G401.6 (cell line): Measurements from ENCODE around the gene AJM1.

Experiments used
- FAIRE-seq: peaks from 2 replicates; lab custom pipeline; 2012; peaks lifted over from hg19 to GRCh38; lab: Jason Lieb, UNC

The AJM1 gene

DNA sequence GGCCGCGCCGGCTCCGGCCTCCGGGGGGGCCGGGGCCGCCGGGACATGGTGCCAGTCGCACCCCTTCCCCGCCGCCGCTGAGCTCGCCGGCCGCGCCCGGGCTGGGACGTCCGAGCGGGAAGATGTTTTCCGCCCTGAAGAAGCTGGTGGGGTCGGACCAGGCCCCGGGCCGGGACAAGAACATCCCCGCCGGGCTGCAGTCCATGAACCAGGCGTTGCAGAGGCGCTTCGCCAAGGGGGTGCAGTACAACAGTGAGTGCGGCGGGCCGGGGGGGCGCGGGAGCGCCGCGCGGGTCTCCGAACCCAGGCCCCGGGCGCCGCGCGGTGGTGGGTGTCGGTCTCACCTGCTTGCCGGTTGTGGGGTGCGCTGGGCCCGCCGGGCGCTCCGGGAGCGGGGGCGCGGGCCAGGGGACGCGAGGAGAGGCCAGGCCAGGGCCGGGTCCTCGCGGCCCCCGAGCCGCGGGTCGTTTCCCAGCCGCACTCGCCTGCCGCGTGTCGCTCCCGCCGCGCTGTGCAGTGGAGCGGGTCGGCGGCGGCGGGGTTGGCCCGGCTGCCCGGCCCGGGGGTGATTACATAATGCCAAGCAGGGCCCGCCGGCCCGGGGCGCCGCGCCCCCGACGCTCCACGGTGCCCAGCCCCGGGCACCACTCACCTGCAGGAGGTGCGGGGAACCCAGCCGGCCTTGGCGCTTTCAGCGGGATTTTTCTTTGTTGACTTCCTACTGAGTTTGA is 34.0 kb upstream of the AJM1 start:
- no peak for FAIRE-seq

DNA sequence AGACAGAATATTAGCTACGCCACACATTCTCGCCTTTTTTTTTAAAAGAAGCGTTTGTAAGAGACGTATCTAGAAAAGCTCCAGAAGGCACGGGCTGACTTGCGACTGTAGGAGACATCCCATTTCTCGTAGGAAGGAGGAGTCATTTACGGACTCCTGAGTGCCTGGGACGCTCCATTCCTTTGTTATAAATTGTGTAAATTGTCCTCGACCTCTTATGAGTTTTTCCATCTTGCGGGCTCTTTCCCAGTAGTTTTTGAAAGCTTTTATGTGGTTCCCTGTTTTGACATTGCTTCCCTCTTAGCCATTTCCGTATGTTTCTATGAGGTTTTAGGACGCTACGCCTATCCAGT is 33.5 kb upstream of the AJM1 start:
- no peak for FAIRE-seq

DNA sequence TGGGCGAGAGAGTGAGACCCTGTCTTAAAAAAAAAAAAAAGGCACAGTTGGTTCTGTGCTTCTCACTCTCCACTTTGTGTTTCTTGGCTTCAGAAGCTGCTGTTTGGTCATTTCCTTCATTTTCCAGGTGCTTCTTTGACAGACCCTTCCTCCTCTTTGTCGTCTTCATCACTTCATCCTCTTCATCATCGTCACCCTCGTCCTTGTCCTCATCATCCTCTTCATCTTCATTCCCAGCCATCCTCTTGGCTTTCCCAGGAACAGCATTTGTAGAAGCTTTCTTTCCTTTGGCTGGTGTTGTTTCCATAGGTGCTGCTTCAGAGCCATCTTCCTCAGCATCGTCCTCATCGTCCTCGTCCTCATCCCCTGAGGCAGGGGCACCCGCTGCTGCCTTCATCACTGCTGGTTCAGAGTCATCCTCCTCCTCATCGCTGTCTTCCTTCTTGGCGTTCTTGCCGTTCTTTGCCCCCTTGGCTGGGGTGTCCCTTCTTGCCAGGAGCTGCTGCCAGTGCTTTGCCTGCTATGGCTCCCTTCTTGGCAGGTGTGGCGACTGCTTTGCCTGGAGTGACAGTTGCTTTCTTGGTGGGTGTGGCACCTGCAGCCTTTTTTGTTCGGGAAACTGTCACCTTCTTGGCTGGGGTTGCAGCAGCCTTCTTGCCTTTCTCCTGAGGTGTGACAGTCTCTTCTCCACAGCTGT is 27.4 kb upstream of the AJM1 start:
- FAIRE-seq = no peak

DNA sequence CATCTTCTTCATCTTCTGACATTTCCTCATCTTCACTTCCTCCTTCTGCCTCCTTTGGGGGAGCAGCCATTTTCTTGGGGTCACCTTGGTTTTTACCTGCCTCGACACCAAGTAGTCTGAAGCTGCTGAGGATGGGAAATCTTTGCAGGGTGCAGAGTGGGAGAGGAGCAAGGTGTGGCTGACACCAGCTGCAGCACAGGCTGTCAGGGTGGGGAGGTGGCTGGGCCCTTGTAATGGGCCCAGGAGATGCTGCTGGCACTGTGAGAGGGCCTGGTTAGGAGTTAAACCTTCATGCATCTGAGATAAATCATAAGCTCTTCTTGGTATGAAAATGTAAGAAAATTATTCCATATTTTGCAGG is 26.9 kb upstream of the AJM1 start:
- FAIRE-seq = no peak

DNA sequence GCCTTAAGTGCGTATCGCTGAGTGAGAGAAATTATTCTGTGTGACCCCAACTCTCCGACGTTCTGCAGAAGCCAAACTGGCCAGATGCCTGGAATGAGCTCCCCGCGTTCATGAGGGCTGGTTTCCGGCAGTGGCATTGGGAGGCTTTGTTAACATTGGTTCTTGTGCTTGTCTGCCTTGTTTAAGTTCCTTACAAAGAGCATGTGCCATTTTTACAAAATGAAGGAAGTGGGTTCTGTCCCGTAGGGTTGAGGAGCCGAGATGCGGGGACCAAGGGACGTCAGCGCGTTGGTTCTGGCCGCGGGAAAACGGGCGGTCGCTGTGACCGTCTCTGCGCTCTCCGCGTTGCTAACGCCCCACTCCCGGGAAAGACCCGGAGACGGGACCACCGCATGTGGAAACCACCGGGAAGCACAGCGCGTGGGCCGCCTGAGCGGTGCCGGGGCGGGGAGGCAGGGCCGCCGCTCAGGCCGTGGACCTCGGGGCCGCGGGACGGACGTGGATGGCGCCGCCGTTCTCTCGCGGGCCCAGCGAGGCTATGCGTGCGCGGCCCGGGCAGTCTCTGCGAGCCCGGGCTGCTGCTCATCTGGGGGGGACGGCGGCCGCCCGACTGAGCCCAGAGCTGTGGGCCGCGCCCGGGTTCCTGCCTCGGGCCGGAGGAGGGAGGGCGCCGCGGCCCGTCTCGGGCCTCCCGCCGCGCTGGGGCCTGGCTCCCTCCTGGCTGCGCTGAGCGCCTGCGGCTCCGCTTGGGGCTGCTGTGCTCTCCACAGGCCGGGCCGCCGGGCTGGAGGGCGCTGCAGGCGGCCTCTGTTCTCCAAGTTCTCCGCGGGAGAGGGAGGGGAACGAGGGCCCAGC is 21.1 kb upstream of the AJM1 start:
- FAIRE-seq = no peak

DNA sequence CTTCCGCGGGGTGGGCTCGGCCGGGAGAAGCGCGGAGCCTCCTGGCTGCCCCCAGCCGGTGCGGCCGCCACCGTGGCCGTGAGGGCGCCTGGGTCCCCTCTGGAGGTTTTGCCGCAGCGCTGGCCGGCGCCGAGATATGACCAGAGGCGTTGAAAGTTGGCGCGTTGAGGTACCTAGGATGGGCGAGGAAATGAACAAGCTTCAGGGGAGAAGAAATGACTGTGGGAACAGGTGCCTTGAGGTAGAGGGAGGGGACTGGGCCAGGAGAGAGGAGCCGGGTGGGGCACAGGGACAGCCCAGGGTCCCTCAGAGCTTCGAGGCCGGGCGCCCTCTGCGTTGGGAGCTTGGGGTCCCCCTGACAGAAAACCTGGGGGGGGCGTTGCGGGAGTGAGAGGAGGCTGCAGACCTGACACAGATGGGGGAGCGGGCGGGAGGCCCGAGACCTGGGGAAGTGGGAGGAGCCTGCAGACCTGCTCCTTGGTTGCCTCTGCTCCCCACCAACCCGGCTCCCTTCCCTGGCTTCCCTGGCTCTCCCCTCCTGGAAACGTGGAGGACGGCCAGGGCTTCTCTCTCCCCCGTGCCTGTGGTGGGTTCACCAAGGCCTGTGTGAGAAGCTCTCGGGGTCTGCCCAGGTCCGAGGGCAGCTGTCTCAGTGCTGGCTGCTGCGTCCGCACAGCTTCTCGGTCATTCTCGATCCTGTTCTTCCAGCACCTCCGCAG is 20.3 kb upstream of the AJM1 start:
- FAIRE-seq = no peak

DNA sequence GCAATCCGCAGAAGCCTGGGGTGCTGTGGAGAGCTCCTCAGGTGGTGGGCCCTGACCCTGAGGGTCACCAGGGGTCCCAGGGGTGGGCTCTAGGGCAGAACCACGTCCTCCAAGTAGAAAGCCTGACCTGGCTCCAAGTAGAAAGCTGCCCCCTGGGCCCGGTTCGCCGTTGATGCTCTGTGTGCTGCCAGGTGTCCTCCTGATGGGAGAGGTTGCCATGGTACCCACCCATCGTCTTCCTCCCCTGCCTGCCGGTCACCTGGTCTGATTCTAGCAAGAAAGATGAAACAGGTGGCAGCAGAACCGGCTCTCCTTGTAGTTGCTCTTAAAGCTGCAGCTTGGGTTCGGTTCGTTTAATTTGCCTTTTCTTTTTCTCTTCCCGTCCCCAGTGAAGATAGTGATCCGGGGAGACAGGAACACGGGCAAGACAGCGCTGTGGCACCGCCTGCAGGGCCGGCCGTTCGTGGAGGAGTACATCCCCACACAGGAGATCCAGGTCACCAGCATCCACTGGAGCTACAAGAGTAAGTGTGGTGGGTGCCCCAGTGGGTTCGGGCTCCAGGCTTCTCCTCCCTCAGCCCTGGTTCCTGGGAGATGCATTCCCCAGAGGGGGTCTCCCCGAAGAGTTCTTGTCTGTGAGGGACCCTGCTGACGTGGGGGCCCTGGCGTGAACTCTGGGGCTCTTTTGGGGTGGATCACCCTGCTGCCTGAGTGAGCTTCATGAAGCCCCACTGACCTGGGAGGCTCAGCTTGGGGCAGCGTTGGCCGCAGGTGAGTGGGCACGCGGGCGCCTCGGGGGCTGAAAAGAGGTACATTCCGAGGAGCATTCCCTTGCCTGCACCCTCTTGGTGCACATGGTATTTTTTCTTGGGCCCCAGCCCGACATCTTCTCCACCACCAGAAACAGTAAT is 18.9 kb upstream of the AJM1 start:
- FAIRE-seq = no peak

DNA sequence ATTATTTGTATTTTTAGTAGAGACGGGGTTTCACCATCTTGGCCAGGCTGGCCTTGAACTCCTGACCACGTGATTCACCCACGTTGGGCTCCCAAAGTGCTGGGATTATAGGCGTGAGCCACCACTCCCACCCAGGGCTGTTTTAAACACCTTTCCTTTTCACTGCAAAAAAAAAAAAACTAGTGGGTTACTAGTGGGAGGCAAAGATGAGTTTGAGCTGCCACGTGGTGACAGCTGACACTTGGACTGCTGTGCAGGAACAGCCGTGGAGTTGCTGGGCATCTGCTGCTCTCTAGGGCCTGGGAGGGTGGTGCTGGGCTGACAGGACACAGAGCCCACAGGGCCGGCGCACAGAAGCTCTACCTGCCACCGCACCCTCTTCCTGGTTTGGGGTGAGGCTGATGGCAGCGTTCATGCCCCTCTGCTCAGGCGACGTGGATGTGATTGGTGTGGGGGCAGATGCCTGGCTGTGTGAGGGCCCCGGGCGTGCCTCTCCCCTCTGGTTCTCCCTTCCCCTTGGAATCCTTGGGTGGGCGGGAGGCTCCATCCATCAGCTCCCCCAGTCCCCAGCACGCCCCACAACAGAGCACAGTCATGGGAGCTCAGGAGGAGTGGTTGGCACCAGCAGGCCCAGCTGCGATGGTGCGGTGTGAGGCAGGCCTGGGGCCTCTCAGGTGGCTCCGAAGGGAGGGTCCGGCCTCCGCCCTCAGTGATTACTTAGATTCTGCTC is 17.6 kb upstream of the AJM1 start:
- no peak for FAIRE-seq

DNA sequence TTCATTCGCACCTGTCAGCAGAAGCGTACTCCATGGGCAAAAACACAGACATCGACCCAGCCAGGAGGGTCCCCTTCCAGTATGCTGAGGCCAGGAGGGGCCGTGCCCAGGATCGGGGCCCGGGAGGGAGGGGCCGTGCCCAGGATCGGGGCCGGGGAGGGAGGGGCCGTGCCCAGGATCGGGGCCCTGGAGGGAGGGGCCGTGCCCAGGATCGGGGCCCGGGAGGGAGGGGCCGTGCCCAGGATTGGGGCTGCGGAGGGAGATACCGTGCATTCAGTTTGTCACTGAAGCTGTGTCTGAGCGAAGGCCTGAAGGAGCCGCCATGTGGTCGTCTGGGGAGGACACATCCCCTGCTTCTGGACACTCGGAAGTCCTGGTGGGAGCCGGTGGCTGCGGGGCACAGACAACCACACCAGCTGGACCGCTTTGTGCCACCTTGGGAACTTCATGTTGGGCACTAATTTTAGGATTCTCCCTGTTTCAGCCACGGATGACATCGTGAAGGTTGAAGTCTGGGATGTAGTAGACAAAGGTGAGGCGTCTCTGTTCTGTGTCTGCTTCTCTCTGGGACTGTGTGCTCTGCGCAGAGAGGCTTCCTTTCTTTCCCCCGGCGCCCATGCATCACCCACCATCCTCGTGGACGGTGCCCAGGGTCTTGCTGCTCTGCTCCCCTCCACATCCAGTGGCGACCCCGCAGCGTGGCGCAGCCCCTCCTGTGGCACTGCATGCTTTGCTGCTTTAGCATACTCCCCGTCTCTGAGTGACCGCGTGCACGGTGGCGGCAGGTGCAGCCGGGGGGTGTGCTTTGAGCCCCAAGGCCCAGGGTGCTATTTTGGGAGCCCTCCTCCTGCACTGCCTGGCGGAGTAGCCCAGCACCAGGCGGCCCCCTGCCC is 16.7 kb upstream of the AJM1 start:
- no peak for FAIRE-seq

DNA sequence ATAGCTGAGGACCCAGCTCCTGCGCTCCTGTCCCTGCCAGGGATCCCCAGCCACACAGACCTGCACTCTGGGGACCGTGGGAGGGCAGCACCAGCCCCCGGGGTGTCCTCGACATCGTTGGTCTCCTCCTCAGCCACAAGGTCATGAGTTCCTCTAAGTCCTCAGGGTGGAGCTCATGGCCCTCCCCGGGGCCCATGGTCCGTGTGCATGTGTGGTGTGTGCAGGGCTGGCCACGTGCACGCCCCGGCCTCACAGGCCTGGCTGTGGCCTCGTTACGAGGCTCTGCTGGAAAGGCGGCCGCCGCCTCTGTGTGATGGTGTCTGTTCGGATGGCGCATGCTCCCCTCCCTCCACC is 16.1 kb upstream of the AJM1 start:
- FAIRE-seq = no peak

DNA sequence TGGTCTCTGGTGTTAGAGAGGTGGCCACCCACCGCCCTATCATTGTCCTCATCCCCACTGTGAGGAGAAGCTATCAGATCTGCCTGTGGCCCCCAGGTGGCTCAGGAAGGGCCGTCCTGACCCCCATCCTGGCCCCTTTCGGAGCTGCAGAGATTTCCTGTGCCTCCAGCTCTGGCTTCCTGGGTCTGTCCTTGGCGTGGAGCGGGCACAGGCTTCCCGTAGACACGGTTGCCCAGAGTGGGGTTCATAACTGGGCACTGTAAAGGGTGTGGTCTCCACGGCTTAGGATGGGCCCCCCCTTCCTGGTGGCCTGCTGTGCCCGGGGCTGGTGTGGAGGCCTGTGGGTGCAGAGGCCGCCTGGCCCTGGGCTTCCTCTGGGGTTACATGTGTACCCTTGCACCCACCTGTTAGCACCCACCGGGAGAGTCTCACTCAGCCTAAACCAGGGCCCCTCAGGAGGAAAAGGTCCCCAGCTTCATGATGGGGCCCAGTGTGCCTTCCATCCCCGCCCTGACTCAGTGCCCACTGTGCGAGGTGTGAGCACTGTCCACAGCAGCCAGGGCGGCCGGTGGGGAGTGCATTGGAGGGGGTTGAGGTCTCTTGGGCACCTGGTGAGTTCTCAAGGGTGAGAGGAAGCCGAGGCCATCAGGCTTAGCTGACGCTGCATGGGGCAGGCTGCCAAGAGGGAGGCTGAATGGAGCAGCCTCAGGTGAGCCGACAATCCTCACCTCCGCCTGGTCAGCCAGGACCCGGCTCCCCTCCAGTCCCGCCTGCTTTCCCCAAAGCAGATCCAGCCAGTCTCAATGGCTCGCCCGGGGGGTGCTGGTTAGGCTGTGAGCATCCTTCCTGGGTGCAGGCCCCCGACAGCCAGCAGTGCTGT is 15.3 kb upstream of the AJM1 start:
- FAIRE-seq = no peak

DNA sequence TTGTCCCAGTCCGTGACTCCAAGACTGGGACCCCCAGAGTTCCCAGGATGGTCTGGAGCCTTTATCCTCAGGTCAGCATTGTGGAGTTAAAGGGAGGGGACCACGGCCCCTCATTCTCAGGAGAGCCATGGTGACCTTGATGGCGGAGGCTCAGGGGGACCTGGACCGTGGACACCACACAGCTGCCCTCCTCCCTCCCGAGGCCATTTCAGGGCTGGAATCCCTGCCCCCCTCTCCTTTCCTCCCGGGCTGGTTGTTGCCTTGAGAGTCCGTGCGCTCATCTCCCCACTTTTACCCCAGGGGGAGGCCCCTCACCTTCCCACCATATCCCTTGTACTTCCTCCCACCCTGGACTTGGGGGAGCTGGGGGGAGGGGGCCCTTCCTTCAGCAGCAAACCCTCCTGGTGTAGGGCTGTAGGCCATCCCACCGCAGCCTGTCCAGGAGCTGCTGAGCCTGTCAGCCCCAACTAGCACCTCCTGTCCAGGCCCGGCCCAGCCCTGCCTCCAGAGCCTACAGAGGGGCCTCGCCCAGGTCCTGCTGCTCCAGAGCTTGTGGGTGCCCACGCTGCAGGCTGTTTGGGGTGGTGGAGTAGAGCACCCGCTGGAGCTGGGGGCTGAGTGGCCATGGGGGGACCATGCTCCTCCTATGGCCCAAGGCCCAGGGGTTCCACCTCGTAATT is 14.3 kb upstream of the AJM1 start:
- FAIRE-seq = no peak

DNA sequence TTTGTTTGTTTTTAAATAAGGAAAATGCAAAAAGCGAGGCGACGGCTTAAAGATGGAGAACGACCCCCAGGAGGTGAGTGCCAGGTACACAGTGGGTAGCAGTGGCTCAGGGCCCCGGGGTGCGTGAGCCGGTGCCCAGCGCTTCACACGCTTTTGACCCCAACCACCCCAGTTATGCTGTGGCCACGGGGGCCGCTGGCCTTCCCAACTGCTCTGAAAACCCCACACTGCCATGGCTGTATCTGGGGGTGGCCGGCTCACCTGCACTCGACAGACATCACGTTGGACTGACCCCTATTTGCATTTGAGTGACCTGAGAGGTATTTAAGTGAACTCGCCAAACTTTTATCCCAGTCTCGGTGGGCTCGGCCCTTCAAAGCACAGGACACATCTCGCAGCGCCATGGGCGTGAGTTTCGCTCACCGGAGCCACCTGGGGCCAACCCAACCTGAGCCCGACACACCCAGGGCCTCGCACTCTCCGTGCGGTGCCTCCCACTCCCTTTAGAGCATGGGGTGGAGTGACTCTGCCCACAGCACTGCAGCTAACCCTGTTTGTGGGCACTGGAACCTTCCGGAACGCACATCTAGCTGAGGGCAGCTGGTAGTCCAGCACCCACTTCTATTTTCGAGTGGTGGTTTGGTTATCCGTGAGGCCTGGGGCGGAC is 13.7 kb upstream of the AJM1 start:
- FAIRE-seq = no peak

DNA sequence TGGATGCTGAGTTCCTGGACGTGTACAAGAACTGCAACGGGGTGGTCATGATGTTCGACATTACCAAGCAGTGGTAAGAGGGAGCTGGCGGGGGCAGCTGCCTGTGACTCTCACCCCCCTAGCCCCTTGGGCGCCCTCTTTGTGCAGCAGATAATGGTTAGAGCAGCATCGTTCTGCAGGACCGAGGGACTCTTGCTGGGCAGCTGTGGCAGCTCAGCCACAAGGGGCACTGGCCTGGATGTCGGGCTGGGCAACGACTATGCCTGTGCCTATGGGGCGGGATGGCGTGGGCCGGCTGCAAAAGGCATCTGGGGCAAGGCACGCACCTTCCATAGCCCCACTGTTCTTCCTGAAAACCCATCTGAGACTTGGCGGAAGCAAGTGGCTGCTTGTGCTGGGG is 12.9 kb upstream of the AJM1 start:
- no peak for FAIRE-seq

DNA sequence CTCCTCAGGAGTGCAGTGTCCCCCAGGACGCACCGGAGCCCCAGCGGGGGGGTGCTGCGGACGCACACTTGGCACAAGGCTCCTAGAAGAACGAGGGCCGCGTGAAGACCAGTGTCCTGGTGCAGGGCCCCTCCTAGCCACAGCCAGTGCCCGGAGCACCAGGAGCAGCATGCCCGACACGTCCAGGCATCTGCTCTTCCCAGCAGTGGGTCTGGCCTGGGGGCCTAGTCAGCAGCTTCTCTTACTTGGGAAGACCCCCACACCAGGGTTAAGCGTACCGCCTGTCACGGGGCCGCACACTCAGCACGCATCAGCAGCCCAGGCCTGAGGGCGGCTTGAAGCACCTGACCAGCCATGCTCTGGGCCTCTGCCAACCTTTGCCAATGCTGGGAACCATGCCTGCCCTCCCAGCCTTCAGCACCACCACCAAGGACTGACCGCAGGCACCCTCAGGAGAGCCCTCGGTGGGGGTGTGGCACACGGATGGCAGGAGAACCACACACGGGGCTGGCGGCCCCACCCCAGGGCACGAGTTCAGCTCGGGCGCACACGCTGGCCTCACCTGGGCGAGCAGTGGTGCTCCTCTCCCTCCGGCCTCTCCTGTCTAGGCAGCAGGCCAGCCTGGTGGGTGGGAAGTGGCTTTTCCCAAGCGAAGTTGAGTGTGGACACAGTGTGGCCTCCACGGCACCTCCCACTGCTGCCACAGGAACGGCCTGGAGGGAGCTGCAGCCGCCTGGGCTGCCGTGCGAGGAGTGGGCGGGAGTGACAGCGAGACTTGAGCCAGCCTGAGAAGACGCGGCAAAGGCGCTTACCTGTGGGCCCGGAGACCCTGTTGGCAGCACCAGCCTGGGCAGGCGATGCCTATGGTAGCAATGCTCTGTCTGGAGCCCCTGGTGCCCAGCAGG is 12.0 kb upstream of the AJM1 start:
- no peak for FAIRE-seq

DNA sequence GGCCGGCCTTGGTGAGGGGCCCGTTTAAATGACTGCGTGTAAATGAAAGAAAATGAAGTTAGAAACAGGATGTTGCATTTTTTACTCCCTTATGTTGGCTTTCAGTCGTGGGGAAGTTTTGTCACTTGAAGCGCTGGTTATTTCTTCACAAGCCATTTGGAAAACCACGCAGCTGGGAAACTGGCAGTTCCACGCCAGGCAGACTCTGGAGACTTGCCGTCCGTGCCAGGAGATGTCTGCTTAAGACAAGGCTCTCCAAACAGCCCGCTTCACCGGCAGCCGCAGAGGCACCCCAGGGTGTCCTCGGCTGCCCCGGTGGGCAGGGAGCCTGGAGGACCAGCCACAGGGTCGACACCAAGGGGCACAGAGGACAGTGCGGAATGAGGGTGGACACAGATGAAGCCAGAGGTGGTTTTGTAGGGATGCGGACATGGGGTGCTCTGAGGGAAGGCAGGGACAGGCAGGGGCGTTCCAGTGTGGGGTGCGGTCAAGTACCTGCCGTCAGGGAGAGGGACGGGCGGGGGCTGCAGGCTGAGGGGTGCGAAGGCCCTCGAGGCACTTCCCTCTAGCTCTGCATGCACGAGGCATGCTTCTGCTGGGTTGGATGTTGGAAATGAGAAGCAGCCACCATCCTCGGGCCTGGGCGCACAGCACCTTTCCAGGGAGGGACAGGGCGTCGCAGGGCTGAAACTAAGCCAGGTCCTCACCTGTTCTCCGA is 11.1 kb upstream of the AJM1 start:
- FAIRE-seq = no peak
